GM19328 (cell line): ENCODE measurements around the gene AGO3.
"Not testable (repeated sequence)": the region's sequence is repeated elsewhere in the genome, so short reads cannot be mapped to it uniquely, and the experiment has no call there.

ENCODE experiments used
- ATAC-seq: cut with Tn5 transposase; IDR thresholded peaks from one replicate; pipeline ENCODE4 v1.9.1; 2021; ENCODE audit warnings: mild to moderate bottlenecking, moderate library complexity; ENCODE audit not compliant: unreplicated experiment

The AGO3 gene

DNA sequence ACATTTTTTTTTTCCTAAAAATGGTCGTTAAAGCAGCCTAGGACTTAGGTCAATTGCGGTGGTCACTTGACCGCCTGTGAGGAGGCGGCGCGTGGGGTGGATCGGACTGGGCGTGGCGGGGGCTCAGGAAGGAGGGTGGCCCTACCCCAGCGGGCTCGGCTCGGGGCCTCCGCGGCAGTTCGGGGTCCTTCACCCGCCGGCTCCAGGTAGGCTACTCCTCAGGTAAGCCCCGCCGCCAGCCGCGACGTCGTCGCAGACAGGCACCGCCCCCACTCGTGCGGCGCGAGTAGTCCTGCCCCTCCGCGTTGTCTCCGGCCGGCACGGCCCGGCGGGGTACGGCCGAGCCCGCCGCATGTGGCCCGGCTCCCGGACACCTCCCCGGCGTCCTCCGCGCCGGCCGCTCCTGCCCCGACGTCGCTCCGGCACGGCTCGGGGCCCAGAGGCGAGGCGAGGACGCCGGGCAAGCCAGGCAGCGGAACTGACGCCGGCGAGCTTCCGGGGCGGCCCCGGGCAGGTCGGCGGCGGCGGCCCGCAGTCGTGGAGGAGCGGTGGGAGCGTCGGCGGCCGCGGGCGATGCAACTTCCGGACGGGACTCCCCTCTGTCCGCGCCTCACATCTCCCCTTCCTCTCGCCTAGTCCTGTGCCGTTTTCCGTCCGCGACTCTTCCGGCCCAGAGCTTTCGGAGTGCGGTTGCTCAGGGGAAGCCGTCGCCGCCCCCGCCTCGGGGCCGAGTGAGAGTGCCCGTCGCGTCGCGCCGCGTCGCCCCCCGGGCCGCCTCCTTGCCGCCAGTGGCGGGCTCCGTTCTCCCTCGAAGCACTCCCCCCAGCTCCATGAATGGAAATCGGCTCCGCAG is at the start of gene AGO3:
Gene AGO3, plus strand, starts transcription at position 513 of the 853 bp plus-strand sequence. Its CDS starts 322 bp downstream, at position 835.
- ATAC-seq = peak; percentile 87

DNA sequence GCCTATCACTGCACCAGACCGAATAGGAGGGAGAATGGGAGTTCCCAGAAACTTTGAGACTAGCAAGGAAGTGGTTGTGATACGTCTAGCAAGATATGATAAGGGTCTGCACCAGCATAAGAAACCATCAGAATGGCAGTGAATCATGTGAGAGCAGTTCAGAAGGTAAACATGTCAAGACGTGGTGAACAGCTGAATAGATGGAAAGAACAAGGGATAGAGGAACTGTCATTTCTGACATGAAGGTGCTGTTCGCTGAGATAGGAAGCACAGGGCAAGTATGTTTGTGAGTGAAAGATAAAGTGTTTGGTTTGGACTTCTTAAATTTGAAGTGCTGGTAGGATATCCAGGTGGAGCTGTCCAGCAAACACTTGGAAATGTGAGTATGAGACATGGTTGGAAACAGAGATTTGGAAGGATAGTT is 49.0 kb upstream of the AGO3 start:
- no peak for ATAC-seq

DNA sequence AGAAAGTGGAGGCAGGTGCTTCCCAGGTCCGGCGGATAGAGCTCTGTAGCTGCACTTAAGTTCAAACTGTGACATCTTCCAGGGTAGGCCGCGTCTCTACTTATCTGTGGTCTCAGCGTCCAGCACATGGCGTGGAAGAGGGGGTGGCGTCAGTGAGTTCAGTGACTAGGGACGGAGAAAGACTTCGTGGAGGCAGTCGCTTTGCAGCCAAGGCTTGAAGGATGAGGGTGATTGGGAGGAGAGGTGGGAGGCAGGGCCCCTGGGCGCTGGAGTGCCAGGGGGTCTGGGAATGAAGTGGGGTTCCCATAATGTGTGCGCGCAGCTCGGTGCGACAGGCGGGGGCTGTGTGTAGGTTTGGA is 48.3 kb upstream of the AGO3 start:
- ATAC-seq = no peak

DNA sequence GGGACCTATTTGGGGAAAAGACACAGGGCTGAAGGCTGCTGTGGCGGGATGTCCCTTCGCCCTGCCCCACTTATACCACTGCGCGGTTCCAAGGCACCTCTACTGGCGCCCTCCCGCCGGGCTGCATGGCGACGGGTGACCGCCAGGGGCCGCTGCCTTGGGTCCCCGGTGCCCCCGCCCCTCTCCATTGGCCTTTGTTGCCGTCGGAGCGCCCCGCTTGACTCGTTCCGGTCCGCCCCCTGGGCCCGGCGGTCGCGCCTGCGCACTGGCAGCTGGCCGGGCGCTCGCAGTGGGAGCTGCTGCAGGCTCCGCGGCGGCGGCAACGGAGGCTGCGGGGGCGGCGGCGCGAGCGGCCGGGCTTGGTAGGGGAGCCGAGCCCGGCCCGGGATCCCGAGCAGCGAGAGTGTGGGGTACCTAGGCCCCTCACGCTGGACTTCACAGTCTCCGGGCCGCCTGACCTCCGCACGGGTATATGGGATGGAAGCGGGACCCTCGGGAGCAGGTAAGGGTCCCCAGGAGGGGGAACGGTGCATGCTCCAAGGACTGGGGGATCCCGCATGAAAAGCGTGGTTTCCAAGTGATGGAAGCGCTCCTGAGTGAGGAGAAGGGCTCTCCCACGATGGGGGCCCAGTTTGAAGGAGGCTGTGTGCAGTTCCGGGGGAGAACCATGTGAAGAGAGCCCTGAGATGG is 47.8 kb upstream of the AGO3 start, which contains the start of gene AGO1:
Gene AGO1, plus strand, starts transcription at position 265 of the 690 bp plus-strand sequence. Its CDS starts 213 bp downstream, at position 478.
- ATAC-seq = peak; percentile 80

DNA sequence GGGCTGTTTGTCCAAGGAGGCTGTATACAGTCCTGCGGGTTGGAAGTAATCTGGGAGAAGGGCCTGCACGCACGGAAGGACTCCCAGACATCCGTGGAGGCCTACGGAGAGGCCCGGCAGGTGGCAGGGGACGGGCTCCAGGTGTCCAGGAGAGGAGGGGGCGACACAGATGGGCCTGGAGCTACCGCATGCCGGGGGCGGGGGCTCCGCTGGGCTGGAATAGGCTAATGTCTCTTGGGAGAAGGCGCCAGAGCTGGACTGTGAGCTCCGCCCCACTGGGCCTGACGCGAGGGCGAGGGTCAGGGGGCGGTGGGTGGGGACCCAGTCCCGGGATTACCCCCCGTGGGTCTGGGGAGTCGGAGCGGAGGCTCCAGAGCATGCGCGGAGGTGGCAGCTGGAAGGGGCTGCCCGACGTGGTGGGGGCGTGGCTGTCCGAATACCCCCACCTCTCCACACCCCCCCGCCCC is 47.2 kb upstream of the AGO3 start:
- peak; percentile 3 for ATAC-seq

DNA sequence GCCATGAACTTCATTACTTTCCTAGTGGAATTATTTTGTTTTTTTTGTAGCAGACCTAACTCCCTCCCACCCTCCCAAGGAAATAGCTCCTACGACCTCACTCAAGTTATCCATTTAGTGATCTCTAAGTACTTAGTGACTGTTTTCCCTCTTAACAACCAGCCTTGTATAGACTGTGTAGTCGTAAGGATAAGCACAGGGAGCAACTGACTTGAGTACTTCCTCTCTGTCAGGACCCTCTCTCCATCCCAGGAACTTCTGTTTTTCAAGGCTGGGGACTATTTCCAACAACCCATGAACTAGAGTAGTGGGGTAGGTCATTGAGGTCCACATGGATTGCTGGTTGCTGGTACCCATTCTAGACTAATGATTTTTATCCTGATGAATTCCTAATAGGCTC is 46.0 kb upstream of the AGO3 start:
- no peak for ATAC-seq

DNA sequence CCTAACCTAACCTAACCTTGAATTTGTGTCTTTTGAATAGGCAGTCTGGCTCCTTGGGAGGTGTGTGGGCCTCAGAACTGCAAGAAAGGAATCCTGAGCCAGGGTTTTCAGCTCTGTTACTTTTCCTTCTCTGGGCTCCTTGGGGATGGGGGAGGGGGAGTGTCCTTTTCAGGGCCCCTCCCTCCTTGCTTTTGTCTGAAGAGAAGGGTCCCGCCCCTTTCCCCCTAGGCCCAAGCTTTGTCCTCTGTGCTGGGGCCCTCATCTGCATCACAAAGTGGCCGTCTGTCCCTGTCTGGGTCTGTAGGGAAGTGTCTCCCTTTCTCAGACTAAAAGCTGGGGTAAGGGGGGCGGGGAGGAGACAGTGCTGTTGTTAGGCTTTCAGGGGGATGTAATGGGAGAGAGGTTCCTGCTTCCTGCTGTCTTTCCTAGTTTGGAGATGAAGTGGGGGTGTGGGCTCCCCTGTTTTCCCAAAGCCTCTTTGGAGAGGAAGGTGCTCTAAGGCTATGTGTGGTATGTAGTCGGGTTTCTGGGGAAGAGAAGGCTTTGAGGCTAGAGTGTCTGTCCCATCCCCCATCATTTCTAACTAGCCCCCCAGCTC is 44.8 kb upstream of the AGO3 start:
- ATAC-seq = no peak

DNA sequence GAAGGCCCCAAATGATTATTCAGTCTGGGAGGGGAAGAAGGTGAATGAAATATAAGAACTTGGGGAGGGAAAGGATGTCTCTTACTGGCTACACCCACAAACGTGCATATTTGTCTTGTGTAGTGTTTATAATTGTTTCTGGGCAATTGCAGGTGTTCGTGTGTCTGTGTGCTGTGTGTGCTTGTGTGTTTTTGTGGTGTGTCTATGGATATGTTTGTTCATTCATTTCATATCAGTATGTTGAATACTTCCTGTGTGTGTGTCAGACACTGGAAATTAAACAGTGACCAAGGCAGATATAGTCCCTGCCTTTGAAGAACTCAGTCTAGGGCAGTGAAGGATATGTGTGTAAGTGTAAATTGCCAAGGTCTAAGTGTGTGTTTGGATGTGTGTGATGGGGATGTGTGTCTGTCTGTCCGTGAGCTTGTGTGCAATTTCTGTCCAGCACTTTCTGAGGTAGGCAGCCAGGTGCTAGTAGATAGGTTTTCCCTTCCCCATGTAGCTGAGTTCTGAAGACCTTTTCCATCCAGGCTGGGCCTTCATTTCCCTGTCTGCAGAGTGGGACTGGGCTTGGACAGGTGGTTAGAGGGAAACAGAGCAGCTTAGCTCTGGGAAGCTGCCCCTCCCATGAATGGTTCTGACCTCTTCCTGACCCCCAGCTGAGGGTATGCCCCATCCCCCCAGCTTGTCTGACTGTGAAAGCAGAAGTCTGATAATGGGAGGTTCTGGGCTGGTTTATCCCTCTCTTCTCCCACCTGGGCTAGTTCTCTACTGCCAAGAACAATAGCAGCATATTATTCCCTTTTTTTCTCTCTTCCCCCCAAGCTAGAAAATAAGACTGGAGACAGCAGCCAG is 44.1 kb upstream of the AGO3 start:
- no peak for ATAC-seq

DNA sequence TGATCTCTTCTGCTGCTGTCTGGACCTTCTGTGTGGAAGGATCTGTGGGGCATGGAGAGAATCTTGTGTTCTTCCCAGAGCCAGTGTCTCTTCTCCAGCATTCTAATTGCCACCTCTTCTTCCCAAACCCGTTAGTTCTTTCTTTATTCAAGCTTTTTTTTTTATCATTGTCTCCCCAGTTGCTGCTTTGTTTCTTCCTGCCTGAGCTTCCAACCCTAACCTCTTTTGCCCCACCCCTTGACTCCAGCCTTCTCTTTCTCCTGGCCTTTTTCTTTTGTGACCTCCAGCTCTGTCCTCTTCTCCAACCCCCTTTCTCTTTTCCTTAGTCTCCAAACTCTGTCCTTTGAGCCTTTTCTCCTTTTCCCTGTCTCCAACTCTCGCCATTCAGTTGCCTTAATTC is 43.4 kb upstream of the AGO3 start:
- no peak for ATAC-seq

DNA sequence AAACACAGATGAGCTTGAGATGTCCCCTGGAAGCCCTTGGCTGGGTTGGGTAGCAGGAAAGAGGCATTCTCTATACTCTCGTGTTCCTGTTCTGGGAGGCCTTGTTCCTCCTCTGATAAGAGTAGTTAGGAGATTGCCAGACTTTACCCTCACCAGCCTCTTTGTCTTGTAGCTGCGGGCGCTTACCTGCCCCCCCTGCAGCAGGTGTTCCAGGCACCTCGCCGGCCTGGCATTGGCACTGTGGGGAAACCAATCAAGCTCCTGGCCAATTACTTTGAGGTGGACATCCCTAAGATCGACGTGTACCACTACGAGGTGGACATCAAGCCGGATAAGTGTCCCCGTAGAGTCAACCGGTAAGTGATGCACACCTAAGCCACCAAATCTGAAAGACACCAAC is 42.6 kb upstream of the AGO3 start:
- ATAC-seq = no peak

DNA sequence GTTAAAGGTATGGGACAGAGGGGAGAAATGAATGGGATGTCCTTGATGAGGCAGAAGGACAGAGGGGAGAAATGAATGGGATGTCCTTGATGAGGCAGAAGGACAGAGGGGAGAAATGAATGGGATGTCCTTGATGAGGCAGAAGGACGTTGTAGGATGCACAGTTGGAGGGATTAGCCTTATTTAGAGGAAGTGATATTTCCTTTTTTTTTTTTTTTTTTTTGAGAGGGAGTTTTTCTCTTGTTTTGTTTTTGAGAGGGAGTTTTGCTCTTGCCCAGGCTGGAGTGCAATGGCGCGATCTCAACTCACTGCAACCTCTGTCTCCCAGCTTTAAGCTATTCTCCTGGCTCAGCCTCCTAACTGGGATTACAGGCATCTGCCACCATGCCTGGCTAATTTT is 41.9 kb upstream of the AGO3 start:
- not testable (repeated sequence) for ATAC-seq

DNA sequence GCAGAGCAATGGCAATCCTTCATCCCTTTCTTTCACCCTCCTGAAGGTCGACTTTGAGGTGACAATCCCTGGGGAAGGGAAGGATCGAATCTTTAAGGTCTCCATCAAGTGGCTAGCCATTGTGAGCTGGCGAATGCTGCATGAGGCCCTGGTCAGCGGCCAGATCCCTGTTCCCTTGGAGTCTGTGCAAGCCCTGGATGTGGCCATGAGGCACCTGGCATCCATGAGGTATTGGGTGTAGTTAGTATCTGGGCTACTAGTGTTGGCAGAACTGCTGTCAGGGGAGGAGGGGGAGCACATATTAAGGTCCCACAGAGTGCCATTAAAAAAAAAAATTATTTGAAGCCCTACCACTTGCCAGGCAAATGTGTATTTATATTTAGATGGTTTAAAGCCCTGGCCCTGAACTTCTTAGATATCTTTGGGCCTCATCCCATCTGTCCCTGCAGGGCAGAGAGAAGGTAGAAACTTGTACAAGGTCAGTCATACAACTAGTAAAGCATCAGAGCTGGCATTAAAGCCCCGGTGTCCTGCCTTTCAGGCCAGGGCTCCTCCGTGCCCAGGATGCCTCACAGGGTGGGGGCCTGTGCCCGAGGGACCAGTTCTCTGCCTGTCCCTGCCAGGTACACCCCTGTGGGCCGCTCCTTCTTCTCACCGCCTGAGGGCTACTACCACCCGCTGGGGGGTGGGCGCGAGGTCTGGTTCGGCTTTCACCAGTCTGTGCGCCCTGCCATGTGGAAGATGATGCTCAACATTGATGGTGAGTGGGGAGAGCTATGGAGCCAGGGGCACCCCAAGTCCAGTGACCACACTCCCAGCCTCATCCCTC is 37.6 kb upstream of the AGO3 start:
- no peak for ATAC-seq

DNA sequence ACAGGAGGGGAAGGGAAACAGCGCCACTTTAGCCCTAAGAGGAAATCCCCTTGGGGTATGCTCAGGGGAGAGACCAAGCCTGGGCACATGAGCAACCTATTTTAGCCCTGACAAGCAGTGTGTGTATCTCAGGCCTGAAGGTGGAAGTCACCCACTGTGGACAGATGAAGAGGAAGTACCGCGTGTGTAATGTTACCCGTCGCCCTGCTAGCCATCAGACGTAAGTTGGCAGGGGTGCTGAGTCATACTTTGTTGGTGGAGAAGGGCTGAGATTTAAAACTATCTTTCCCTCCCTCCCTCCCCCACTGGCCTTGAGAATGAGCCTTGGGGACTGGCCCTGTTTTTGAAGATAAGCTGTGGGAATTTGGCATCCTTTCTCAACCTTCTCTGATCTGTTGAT is 36.7 kb upstream of the AGO3 start:
- ATAC-seq = no peak

DNA sequence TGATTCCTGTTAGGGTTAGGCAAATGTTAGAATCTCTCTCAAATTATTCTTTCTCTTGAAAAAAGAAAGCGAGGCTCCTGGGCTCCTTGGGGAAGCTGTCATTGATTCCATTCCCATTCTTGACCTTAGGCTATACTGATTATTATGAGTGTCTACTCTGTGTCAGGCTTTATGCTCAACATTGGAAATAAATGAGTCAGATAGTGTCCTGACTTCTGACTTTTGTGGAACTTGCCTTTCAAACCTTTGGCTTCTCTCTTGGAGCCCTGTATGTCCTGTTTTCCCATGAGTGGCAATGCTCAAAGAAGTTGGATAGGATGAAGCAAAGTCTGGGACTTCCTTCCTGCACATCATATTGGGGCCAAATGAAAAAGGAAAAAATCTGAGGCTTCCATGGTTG is 36.2 kb upstream of the AGO3 start:
- ATAC-seq = no peak

DNA sequence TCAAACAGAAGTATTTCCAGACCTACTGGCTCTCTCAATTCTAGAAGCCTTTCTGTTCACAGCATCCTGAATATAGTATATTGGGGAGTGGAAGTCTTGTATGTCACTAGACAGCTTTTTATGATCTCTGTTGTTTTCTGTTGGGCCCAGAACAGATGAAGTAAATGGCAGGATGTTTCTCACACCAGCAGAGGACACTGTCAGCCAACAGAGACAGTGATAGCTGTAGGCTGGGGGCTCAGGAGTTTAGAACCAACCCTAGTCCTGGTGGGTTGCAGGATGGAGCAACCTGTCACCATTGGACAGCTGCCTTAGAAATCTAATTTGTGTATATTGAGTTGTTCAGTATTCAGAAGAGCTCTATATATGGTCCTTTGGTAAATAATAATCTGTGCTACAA is 31.0 kb upstream of the AGO3 start:
- ATAC-seq = no peak

DNA sequence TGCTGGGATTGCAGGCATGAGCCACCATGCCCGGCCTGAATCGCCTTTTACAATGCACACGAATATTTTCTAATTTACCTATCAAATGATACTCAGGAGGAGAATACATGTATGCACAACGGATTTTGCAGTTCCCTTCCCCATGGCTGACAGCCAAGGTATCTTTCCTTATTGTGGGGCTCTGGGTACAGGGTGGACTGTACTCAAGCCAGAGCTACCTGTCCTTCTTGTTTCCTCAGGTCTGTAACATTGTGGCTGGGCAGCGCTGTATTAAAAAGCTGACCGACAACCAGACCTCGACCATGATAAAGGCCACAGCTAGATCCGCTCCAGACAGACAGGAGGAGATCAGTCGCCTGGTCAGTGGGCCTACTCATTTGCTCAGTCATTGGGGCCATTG is 29.7 kb upstream of the AGO3 start:
- no peak for ATAC-seq

DNA sequence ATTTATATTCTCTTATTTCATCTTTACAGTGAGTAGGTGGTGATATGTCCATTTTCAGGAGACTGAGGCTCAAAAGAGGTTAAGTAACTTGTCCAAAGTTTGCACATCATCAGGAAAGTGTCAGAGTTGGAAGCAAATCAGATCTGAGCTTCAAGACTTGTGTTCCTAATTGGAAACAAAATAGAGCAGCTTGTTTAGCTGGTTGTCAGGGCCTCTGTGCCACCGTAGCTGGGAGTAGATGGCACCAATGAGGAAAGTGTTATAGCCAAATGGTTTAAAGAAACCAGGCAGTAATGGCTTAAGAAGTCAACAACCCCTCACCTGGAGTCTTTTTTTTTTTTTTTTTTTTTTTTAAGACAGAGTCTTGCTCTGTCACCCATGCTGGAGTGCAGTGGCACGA is 28.2 kb upstream of the AGO3 start:
- no peak for ATAC-seq

DNA sequence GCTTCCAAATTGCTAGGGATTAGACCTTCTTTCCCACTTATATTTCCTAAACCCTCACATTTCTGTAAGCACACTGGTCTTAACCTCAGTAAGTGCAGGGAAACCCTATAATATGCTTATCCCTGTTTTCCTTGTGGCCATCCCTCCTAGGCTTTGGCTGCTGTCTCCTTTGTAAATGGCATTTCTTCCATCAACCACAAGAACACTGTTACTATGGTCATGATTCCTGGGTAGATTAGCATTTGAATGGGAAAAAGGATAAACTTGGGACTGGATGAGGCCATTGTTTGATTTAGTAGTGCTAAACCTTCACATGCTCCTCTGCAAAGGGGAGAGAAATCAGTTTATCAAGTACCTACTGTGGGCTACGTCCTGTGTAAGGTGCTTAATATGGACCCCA is 16.2 kb upstream of the AGO3 start:
- no peak for ATAC-seq

DNA sequence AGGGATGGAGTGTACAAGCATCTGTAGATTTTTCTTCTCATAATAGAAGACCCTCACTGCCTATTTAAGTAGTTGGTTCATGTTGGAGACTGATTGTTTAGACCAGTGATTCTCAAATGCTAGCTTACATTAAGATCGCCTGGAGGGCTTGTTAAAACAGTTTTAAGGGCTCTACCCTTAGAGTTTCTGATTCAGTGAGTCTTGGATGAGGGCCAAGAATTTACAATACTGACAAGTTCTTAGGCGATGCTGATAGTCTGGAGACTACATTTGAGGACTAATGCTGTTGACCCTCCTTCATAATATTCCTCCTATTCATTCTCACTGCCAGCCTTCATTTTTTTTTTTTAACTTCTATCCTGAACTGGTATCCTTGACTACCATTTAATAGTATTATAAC is 15.2 kb upstream of the AGO3 start:
- no peak for ATAC-seq

DNA sequence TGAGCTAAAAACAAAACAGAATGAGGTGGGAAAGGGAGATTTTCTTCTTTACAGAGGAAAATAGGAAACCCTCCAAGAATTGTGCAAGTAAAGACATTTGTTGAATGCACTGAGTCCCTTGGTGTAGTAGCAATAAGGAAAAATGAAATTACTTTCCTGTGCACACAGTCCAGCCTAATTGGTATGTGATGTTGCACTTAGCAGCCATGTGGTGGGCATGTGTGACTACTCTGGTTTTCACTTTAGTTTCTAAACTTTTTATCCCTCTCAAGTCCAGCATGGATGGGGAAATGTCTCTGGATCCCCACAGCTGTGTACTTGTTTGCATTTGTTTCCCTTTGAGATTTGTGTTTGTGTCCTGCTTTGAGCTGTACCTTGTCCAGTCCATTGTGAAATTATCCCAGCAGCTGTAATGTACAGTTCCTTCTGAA is 7.1 kb upstream of the AGO3 start:
- no peak for ATAC-seq
